Epidermal melanocyte (primary cell): ENCODE measurements around the gene IRAG1.

Source experiments
- DNase-seq: peaks from one replicate; pipeline ENCODE4 v3.0.0; 2011; ENCODE audit warnings: low spot score; ENCODE audit not compliant: insufficient read length

Gene IRAG1

DNA sequence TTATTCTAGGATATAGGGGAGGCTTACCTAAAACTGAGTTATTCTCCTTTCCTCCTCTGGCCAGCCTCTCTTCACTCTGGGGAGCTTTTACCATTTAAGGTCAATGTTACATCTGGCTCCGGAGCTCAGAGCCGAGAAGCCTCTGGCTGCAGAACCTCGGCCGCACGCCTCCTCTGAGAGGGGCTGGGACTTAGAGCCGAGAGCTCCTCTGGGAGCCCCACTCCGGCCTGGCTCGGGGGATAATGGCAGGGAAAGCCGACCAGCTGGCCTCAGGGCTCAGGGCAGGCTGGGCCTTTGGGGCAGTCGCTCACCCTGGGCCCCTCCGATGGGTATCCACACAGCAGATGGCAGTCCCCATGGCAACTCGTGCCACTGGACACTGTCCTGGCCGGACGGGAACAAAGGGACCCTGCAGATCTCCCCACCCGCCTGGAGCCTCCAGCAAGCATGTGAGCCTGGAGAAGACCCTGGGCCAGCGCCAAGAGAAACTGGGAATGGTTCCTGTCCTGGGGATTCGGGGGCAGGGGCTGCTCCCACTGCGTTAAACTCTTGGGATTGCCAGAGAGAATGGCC, at the start of gene IRAG1:
TSS of gene IRAG1 (minus strand) at position 247 of the 573 bp plus-strand sequence. CDS start at position 94, 153 bp downstream.
- no peak for DNase-seq

- DNase-seq: no peak
Measured at GRCh38 chr11:10742460-10743208, 49.1 kb upstream of the IRAG1 start.

DNA sequence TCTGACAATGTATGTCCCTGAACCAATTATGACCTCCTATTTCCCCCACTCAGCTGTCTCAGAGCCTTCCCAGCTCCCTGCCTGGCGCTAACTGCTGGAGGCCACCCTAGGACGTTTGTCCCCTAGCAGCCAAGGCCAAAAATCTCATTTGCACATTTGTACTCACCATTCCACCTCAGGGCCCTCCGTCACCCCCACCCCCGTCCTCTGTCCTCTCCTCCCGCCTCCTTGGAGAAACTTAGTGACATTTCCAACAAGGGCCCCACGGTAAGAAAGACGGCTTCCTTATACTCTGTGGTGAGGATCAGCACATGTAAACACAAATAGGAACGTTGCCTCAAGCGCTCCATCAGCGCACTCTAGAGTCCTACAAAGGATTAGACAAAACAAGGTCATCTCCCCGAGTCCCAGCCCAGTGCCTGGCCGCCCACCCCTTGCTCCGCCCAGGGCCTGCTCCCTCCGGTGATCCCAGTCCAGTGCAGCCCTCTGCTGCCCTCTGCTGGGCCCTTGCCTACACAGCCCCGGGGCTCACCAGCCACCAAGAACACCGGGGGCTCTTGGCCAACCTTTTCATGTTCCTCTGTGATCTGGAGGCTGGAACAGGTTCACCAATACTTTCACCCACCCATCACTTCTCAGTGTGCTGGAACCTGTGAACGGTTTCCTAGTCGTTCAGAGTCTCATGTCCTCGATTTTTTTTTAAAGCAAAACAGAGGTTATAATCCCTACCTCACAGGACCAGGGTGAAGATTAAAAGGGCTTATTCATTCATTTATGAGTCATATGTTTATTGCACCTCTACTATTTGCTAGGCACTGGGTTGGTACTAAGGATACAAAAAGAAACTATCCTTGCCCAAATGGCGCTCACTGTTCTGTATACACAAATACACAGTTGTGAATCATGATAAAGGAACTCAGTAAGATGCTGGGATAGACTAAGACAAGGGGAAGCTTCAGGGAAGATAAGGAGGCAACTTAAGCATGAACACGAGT, 42.2 kb upstream of the IRAG1 start:
- DNase-seq: peak; percentile 92

DNA sequence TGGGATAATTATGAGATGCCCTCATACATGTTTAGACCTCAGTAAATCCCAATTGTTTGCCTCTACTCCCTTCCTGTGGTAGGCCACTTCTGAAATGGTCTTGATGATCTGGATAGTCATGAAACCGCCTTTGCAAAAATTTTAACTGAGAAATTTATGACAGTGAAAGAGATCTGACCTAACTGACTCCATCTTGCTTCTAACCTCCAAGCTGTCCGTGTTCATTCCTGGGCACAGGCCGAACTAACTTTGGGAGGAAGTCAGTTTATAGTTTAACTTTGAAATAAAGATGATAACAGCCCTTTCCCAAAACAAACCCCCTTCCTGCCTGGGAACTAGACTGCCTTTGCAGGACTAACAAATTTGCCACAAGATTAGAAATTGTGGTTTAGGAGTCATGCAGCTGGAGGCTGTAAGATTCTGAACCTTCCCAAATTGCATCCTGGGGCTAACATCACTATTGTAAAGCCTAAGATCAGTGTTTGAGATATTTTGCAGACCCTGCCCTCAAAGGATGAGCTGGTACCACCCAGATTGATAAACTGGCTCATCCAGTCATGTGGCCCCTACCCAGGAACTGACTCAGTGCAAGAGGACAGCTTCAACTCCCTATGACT, 37.6 kb upstream of the IRAG1 start:
- no peak for DNase-seq

GRCh38 chr11:10730151-10730550, 36.6 kb upstream of the IRAG1 start:
- no peak for DNase-seq

- no peak for DNase-seq
Measured at GRCh38 chr11:10728789-10729472, 35.4 kb upstream of the IRAG1 start.

DNA sequence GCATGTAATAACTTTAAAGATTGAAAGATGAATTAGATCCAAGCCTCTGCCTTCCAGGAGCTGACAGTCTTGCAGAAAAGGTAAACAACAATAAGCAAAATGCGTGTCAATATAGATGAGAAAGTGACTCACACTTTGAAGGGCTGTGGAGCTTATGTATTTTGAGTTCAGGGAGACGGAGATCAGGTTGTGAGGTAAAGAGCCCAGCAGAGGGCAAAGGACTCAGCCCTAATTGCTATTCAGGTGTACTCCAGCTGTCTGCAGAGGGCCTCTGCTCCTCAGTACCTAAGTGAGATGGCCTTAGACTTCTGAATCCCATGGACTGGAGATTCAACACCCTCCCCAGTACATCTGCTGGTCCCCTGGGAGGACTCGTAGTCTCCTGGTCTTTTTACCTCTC, 34.6 kb upstream of the IRAG1 start:
- DNase-seq: no peak

DNA sequence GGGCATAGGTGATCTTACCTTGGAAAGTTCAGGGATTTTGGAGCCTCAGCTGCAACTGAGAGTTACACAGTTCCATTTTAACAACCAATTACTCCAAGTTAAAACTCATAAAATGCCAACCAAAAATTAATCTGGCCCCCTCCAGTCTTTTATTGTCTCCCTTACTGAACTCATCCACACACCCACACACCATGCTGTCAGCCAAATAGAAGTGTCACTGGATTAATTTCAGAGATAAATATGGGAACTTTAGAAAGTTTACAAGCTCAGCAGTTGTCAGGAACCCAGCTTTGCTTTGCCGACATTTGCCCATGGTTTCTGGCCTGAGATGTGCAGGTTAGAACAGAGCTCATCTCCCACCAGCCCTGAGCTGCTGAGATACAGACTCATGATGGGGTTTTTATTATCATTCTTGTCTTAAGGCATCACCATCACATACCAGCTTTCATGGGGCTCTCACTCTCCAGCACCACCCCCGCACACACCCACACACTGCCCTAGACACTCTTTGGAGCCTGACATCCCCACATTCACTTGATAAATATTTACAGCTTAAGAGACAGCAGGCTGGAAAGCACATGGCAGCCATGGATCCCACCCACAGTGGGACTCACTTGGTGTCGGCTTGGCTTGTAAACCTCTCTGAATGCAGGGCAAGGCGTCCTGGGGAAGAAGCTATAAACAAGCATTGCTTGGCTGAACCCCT, 33.7 kb upstream of the IRAG1 start:
- DNase-seq: no peak

GRCh38 chr11:10725907-10726253, 32.3 kb upstream of the IRAG1 start:
- no peak for DNase-seq

DNA sequence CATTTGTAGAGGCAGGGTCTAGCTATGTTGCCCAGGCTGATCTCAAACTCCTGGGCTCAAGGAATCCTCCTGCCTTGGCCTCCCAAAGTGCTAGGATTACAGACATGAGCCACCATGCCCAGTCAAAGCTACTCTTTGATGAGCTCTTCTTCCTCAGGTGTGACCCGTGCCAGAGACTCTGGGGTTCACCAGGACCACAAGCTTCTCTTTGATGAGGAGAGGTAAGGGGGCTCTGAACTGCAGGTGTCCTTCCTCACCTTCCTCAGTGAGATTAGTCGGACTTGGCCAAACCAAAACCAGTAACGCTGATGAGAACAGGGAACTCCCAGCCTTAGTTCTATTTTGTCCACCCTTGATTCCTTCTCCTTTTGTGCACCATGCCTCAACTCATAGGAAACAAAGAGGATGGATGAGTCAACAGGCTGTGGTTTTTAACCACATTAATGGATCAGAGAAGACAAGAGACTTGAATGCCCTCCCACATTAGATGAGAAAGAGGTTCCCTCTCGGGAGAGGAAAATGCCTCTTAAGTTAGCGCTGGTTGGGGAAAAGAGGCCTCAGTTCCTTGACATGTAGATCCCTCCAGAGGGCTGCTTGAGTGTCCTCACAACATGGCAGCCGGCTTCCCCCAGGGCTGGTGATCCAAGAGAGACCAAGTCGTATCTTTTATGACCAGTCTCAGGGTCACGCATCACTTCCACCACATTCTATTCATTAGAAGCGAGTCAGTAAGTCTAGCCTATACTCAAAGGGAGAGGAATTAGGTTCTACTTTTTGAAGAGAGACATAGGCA, 31.8 kb upstream of the IRAG1 start:
- no peak for DNase-seq

DNA sequence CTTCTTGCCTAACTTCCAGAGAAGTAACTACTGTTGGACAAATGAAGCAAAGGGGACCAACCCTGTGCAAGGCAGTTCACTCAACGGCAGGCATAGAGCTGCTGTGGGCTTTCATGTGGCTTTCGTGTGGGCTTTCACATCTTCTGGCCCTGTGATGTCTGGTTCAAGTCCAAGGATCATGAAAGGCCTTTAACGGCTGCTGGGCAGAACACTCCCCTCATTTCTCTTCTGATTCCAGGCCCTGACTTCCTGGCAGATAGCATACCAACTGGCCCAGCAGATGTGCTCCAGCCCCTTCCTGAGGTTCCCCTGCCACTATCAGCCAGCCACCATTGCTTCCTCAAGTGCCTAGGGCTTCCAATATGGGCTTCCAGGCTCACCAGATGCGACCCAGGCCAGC, 28.8 kb upstream of the IRAG1 start:
- no peak for DNase-seq

DNA sequence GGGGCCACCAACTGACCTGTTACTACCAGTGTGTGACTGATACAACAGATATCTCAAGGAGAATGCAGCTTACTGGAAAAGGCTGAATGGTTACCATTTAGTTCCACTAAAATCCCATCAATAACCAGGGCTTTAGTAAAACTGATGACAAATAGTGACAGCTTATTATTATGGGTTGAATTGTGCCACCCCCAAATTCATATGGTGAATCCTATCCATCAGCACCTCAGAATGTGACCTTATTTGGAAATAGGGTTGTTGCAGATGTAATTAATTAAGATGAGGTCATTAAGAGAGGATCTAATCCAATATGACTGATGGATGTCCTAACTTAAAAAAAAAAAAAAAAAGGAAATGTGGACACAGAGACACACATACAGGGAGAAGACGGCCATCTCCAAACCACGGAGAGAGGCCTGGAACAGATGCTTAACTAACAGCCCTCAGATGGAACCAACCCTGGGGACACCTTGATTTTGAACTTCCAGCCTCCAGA, 27.4 kb upstream of the IRAG1 start:
- no peak for DNase-seq

- no peak for DNase-seq
Measured at GRCh38 chr11:10719616-10720015, 26.1 kb upstream of the IRAG1 start.

- no peak for DNase-seq
Measured at GRCh38 chr11:10716543-10717259, 23.1 kb upstream of the IRAG1 start.

DNA sequence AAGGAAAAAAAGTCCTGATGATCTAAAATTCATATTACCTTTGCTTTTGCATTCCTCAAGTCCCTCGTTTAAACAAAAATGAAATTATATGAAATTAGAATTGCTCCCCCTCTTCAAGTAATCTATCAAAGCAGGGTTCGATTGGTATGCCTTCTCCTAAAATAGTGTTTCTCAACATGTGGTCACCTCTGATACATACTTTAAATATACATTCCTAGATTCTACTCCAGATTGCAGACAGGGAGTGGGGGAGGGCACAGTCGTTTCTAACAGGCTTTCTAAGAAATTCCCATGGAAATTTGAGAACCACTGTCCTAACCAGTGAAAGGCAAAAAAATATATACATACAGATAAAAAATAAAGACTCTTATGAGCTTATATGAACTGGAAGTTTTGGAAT, 22.6 kb upstream of the IRAG1 start:
- DNase-seq: no peak

GRCh38 chr11:10715571-10715970, 22.0 kb upstream of the IRAG1 start:
- DNase-seq: no peak

DNA sequence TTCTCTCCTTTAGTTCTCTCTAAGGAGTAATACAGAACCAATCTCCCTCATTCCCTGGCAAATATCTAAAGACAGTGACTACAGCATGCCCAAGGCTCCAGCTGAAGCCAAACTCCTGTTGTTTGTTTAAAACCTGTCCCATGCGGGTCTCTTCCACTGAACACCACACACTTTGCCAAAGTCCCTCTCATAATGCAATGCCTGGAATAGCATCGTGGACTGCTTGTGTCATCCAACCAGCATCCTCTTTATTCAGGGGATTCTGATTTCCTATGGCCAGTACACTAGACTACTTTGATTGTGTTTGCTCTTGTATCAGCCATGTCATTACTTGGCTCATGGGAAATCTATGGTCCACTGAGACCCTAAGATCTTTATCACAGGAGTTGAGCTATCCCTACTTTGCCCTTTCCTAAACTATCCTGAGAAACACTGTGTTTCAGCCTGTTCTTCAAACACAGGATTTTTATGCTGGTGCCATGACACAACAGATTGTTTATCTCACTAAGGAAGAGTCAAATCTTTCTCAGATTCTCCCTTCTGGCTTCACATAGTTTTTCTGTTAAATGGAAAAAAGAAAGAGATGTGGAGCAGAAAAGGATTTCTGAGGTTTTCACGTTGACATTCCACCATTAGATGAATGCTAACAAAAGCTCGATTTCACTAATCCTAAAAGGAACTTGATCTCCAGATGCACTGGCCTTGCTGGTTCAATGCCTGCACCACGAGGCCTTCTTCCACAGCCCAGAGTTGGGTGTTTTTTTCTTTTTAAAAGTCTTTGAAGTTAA, 15.9 kb upstream of the IRAG1 start:
- no peak for DNase-seq

- no peak for DNase-seq
Measured at GRCh38 chr11:10708131-10708530, 14.6 kb upstream of the IRAG1 start.
